Stimulated activated CD4-positive, alpha-beta T cell treated with anti-CD3 and anti-CD28 coated beads, Interleukin-12 subunit alpha, Interleukin-12 subunit beta, amount 100 ng/mL, for 48 hours (primary cell): ENCODE data around the gene NTM.

Source experiments
- DNase-seq, 3 donors: peaks; one replicate each; pipeline ENCODE4 v3.0.0-alpha.2; 2020; ENCODE audit warnings: low read depth in 2 of 3, low spot score in 1 of 3

NTM gene

DNA sequence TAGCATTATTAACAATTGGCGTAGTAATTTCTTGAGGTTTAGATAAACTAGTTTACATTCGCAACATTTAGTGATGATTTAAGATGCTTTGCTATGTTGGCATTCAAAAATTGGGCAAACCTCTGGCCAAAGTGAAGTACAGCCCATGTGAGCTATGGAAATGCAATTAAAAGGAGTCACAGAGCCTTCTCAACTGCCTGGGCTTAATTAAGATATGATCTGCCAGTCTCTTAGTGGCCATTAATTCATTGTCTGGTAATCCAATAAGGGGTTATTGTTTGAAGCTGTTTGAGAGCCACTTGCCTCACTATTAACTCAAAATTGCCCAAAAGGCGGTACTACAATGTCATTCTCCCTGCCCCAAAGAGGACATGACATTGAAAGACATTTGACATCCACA is 608.9 kb downstream of the NTM start:
- DNase-seq = no peak

DNA sequence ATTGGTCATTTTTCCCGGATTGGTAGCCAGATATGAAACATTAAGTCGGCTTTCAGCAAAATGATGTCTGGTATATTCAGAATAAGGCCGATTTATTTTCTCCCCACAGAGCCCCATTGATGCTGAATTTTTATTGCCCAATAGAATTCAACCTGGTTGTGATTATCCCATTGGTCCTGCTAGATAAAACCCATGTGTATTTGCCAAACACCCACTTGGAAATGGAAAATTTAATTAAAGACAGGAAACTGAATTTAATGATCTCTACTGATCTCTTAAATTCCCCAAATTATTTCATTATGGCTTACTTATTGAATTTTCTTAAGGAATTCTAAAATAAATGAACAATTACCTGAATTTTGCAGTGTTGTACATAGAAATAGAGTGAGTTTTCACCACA is 609.8 kb downstream of the NTM start:
- DNase-seq = no peak

DNA sequence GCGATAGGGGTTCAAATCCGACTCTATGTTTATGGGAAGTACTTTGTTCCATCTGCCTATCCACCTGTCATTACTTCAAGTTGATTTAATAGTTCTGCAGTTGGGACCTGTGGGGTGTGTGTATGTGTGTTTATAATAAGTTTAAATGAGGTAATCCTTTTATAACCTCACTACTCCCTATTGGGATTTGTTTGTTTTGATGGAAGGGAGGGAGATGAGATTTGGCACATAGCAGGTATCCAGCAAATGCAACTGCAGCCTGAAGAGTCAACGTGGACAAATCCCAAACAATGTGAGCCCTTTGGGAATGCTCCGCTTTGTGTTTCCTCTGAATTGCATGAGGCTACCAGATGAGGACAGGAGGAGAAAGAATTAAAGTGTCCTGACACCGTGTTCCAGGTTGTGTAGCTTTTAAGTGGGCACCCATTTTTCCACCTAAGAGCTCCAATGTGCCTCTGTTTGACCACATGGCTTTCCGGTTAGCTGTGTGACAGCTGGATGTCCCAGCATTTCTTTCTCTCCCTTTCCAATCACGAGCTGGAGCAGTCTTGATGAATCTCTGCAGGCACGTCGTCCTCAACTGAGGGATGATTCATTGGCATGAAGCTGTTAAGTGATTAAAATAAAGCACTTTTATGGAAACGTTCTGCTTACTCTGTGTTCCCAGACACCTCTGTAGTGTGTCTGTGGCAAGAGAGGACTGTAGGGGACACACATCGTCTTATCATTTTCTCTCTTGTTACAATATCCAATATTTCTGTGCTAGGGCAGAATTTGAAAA is 610.7 kb downstream of the NTM start:
- no peak for DNase-seq

DNA sequence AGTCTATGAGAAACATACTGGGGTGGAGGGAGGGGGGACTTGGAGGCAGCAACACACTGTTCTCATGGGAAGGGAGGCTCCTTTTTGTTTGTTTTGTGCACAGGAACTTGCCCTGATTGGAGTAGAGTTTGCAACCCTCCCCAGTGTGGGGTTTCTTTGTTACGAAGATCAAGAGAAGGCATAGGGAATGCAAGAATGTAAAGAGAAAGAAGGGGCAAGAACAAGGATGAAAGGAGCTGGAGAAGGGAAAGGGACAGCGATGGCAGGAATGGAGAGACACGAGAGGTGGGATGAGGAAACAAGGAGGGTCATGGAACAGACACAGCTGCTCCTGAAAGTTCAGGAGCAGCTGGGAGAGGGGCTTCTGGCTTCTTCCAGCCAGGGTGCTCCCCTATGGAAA is 611.7 kb downstream of the NTM start:
- no peak for DNase-seq

DNA sequence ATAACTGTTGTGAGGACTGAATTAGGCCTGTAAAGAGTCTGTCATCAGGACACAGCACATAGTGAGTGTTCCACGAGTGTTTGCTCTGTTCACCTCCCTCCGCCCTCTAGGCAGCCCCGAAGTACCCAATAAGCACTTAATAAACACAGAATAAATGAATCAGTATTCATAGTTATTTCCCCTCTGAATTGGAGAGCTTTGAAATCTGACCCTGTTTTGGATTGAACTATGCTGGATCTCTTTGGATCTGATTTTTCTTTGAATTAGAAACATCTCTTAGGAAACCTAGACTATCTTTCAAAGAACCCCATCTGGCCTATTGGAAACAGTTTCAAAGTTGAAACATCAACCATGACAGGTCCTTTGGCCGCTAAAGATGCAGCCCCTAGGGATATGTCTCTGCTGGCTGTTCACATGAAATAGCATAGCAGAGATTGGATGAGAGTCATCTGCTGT is 615.5 kb downstream of the NTM start:
- DNase-seq = no peak

GRCh38 chr11:131987703-131988102 is 617.3 kb downstream of the NTM start:
- DNase-seq = no peak

- no peak for DNase-seq
These were observed 621.2 kb downstream of the NTM start for GRCh38 chr11:131991606-131992005.

GRCh38 chr11:131993246-131993645 is 622.8 kb downstream of the NTM start:
- no peak for DNase-seq

DNA sequence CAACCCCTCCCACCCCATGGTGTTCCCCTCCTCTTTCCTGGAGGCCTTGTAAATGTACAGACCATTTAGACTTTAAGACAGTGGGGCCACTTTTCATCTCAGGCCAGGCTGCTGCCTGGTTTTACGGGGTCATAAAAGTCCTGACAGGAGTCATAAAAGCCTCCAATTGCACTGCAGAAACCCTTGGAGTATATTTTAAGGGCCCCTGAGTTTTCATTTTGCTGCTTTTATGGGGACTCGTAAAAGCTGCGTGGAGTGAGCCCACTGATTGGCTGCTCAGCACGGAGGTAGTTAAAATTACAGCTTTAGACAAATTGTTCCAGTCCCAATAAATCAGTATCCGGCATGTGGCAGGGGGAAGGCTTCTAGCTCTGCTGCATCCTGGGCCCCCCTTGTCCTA is 627.6 kb downstream of the NTM start:
- no peak for DNase-seq

GRCh38 chr11:131999084-131999483 is 628.7 kb downstream of the NTM start:
- no peak for DNase-seq

DNA sequence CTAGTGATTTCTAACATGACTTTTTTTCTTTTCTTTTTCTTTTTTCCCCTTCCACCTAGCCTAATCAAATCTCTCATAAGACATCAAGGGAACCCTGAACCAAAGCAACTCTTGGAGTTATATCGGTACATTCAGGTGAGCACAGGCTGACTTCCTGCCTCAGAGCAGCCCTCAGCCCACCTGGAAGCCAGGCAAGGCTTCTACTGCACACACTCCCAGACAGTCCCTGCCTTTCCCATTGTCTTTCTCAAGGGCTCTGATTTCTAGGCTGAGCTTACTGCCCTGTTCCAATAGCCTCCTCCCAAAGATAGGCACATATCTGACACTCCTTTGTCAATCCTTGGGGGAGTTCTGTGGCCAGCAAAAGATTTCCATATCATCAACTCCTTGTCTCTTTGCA is 629.5 kb downstream of the NTM start:
- no peak for DNase-seq

DNA sequence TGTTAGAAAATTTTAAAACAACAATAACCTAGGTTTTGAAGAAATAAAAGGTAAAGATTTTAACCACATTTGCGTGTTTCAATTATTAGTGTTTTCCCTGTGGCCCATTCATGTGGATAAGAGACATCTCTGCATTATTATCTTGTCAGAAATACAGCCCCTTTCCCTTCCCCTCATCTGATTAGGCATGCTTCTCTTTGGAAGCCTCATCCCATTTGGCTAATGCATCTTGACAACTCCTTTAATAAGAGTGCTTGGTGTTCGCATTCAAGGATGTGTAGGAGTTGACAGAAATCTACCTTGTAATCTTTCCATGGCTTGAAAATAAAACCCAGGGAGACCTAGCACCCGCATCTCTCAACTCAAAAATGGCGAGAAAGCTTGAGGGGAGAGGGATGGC is 635.5 kb downstream of the NTM start:
- DNase-seq = no peak

GRCh38 chr11:132006884-132007580 is 636.6 kb downstream of the NTM start:
- no peak for DNase-seq

GRCh38 chr11:132008226-132008625 is 637.8 kb downstream of the NTM start:
- DNase-seq = no peak

- no peak for DNase-seq
These were observed 638.5 kb downstream of the NTM start for GRCh38 chr11:132008872-132009271.

GRCh38 chr11:132020001-132020400 is 649.6 kb downstream of the NTM start:
- DNase-seq = no peak

DNA sequence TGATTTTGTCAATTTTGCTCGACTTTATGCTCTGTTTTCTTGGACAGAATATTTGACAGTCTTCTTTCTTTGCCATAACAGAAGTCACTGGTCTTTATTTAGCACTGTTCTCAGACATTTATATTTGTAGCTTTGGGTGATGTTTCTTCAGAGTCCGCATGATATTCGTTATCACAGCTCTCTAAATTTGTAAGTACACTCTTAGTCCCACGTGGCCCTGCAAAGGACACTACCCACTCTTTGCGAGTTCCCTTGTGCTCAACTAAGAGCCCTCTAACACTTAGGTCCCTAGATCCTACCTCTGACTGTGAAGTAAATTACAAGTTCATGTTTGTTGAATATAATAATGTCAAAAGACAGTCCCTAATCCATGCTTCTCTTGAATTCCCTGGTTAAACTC is 651.9 kb downstream of the NTM start:
- no peak for DNase-seq

- DNase-seq = no peak
These were observed 652.5 kb downstream of the NTM start for GRCh38 chr11:132022733-132023478.

GRCh38 chr11:132024587-132025295 is 654.3 kb downstream of the NTM start:
- no peak for DNase-seq

DNA sequence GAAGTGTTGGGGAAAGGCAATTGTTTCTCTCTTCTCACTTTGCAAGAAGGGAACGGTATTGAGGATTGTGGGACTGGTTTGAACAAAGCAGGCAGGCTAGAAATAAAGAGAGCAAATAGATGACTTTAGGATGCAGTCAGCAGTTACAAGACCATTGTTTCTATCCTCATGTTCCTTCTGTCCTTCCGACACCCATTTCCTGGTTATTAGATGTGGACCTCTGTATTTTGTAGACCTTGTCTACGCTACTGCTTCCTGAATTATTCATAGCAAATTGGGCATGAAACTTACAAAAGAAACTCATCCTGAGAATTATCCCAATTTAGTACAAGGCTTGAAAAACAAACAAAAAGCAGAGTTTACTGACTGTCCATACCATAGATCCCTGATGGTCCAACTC is 656.3 kb downstream of the NTM start:
- no peak for DNase-seq
